Measurements from ENCODE around the gene NR3C1.

The NR3C1 gene

GRCh38 chr5:143302341-143303045 is 101.0 kb downstream of the NR3C1 start:
- TF ChIP-seq ZFX (IDR thresholded peaks at IDR 0.05; ENCODE audit: borderline replicate concordance) (no peak), CTCF (IDR thresholded peaks at IDR 0.05) (no peak)
- H3K27ac ChIP-seq: no peak overlapping the region

- TF ChIP-seq CTCF (IDR thresholded peaks at IDR 0.05) (no peak), ZFX (IDR thresholded peaks at IDR 0.05; ENCODE audit: borderline replicate concordance) (no peak)
- H3K27ac ChIP-seq: no peak overlapping the region
Measured at GRCh38 chr5:143297756-143298155, 105.7 kb downstream of the NR3C1 start.

DNA sequence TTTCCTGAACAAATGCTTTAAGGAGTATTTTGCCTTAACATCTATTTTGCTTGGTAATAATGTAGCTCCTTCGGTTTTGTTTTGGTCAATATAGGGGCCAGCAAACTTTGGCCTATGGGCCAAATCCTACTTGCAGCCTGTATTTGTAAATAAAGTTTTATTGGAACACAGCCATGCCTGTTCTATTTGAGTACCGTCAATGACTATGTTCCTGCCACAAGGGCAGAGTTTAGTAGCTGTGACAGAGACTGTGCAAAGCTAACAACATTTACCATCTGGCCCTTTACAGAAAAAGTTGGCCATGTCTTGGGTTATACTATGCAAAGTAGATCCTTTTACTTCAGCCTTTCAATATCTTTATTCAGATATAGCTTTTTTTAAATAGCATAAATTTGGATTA is 113.4 kb downstream of the NR3C1 start:
- H3K27ac ChIP-seq: no peak overlapping the region
- TF ChIP-seq CTCF (IDR thresholded peaks at IDR 0.05) (no peak), ZFX (IDR thresholded peaks at IDR 0.05; ENCODE audit: borderline replicate concordance) (no peak)

DNA sequence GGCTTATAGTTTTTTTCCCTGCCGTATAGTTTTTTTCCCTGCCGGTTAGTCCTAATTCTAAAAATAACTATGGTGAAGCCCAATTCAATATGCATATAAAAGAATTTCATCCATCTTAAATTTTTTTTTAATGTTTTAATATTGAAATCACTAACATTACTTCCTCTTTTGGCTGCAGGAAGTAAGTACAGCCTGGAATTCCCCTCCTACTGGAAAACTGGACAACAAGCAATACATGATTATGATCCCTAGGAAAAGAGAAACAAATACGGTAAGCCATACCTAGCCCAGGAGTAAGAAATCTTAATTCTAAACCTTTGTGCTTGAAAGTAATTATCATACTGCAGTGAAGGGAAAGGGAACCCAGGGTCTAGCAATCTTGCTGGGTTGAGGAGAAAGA is 119.0 kb downstream of the NR3C1 start:
- H3K27ac ChIP-seq: no peak overlapping the region
- TF ChIP-seq CTCF (IDR thresholded peaks at IDR 0.05): no peak
- TF ChIP-seq ZFX (IDR thresholded peaks at IDR 0.05; ENCODE audit: borderline replicate concordance): no peak

DNA sequence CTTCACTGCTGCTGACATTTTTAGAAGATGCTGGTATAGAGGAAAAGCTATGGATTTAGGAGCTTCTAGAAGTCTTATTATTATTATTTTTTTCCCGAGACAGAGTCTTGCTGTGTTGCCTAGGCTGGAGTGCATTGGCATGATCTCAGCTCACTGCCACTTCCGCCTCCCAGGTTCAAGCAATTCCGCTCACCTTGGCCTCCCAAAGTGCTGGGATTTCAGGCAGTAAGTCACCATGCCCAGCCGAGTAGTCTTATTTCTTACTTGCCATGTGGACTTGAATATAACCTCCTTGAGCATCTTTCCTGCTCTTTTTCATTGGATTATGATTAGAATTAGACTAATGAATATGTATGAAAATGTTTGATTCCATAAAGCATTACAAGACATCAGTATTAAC is 119.5 kb downstream of the NR3C1 start:
- TF ChIP-seq ZFX (IDR thresholded peaks at IDR 0.05; ENCODE audit: borderline replicate concordance): no peak
- TF ChIP-seq CTCF (IDR thresholded peaks at IDR 0.05): no peak
- no peak overlapping the region for H3K27ac ChIP-seq

DNA sequence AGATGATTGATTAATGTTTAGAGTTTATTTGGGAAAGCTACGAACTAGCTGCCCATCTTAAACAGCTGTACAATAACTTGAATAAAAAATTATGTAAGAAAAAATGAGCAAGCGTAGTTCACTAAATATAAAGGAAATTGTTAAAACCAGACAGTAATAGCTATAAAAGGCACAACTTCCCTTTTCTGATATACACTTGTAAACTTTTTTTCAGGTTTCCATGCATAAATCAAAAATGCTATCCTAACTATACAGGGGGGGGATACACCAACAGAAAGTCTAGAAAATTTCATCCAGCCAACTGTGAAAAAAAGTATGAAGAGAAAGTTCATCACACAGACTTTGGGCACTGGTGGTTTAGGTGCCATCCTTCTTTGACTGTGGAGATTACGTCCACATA is 122.3 kb downstream of the NR3C1 start:
- no peak for TF ChIP-seq CTCF (IDR thresholded peaks at IDR 0.05)
- TF ChIP-seq ZFX (IDR thresholded peaks at IDR 0.05; ENCODE audit: borderline replicate concordance): no peak
- no peak overlapping the region for H3K27ac ChIP-seq

DNA sequence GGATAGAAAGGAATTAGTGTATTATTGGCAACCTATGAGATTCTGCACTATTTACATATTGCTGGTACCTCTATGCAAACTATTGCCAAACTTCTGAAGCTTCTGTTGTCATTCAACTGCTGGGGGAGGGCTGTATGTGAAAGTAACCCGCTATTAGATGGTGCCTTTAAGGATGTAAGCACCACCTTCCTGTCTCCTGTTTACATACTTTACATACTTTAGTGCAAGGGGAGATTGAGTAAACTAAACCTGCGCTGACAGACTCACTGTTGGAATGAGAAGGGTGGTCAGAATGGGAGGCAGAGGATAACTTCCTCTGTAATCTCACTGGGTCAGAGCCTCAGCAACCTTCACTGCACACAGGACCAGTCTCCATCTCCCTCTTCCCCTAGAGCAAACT is 123.8 kb downstream of the NR3C1 start:
- H3K27ac ChIP-seq: no peak overlapping the region
- TF ChIP-seq CTCF (IDR thresholded peaks at IDR 0.05): no peak
- TF ChIP-seq ZFX (IDR thresholded peaks at IDR 0.05; ENCODE audit: borderline replicate concordance): no peak

All from 22Rv1 (cell line).